LNCaP clone FGC (cell line): ENCODE measurements around the gene FRS3.
"Not testable (repeated sequence)": the region's sequence is repeated elsewhere in the genome, so short reads cannot be mapped to it uniquely, and the experiment has no call there.

Experiments used
- DNase-seq: peaks from one replicate; pipeline ENCODE4 v3.0.0-alpha.2; 2011; ENCODE audit warnings: low read depth
- H3K4me3 ChIP-seq: 2 replicates; pipeline ENCODE4 v1.5.1; 2011; ENCODE audit warnings: mild to moderate bottlenecking, low read depth, low read length, control low read depth
- TF ChIP-seq, protein P1 (sequence below): IDR thresholded peaks from 2 replicates; pipeline ENCODE4 v1.5.1; 2012; ENCODE audit warnings: mild to moderate bottlenecking; ENCODE audit not compliant: control insufficient read depth, insufficient read depth; ENCODE audit errors: extremely low read depth

The FRS3 gene

DNA sequence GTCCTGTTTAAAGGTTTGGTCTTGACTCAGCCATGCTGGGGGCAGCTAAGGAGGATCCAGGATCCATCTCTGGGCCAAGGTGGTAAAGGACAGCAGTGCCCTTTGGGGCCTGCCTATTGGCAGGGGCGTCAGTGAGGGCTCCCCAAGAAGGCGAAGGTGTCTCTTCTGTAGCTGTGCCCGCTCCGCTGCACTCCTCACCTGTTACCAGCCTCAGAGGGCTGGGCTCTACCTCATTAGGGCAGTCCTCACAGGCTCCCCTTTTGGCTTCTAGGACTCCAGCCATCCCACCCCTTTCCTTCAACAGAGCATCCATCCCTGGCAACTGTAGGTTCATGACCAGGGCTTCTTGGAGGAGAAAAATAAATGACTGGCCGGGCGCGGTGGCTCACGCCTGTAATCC, 10.3 kb downstream of the FRS3 start:
- no peak for DNase-seq
- H3K4me3 ChIP-seq = no peak overlapping the region
- TF ChIP-seq, protein P1, sequence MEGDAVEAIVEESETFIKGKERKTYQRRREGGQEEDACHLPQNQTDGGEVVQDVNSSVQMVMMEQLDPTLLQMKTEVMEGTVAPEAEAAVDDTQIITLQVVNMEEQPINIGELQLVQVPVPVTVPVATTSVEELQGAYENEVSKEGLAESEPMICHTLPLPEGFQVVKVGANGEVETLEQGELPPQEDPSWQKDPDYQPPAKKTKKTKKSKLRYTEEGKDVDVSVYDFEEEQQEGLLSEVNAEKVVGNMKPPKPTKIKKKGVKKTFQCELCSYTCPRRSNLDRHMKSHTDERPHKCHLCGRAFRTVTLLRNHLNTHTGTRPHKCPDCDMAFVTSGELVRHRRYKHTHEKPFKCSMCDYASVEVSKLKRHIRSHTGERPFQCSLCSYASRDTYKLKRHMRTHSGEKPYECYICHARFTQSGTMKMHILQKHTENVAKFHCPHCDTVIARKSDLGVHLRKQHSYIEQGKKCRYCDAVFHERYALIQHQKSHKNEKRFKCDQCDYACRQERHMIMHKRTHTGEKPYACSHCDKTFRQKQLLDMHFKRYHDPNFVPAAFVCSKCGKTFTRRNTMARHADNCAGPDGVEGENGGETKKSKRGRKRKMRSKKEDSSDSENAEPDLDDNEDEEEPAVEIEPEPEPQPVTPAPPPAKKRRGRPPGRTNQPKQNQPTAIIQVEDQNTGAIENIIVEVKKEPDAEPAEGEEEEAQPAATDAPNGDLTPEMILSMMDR = no peak

DNA sequence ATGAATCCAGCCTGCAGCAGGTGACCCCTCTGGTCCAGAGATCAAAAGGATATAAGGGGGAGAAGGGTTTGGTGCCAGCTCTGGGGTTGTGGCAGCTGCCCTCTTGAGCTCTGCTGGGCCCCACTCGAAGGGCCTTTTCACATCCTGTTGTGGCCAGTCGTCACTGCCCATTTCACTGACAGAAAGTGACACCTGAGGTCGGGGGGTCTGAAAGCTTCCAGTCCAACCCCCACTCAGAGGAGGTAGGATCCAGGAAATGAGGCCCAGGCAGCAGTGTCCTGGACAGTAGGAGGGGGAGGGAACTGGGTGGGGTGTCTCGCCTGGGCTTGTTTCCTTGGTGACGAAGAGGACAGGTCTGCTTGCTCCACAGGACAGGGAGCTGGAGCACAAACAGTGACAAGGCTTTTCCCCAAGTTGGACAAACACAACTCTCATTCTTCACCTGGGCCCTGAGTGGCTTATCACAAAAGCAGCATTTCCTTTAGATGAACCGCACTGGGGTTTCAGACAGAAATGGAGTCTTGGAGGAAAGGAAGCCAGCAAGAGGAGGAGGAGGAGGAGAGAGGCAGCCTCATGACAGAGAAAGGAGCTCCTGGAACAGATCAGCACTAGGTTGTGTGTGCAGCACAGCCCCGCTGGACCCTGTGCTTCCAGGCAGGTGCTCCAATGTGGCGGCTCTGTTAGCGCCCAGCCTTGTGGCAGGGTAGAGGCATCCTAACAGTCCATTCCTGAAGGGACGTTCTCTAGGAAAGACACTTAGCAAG, 11.0 kb downstream of the FRS3 start:
- no peak overlapping the region for H3K4me3 ChIP-seq
- TF ChIP-seq, protein P1 = no peak

DNA sequence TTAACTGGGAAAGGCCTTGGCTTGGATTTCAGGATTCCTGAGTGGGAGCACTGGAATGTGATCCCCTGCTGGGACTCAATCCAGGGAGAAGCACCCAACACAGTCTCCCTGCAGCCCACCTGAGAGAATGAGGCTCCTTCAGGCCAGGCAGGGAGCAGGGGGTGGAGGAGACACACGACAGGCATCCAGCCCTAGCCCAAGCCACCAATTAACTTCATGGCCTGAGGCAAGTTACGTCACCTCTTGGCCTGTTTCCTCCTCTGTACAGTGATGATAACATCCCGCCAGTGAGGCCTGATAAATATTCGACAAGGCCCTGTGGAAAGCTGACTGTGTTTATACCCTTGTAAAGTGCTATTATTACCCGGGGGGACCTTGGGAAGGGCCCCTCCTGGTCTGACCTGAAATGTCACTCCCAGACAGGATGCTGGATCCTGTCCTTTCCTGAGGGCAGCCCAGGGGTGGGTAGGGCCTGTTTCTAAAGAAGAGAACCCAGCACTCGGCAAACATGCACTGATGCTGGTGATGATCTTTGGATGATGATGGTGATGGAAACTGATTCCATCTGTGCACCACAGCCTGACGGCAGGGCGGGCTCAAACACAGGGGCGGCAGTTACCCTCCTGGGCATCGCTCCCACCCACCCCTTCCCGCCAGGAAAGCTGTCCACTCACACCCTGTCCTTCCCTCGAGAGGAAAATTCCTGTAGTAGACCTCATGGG, 12.4 kb downstream of the FRS3 start:
- peak; percentile 96 for DNase-seq
- TF ChIP-seq, protein P1 = no peak
- no peak overlapping the region for H3K4me3 ChIP-seq

More for the DNA sequence above, 11.0 kb downstream of the FRS3 start:
- DNase-seq = no peak

DNA sequence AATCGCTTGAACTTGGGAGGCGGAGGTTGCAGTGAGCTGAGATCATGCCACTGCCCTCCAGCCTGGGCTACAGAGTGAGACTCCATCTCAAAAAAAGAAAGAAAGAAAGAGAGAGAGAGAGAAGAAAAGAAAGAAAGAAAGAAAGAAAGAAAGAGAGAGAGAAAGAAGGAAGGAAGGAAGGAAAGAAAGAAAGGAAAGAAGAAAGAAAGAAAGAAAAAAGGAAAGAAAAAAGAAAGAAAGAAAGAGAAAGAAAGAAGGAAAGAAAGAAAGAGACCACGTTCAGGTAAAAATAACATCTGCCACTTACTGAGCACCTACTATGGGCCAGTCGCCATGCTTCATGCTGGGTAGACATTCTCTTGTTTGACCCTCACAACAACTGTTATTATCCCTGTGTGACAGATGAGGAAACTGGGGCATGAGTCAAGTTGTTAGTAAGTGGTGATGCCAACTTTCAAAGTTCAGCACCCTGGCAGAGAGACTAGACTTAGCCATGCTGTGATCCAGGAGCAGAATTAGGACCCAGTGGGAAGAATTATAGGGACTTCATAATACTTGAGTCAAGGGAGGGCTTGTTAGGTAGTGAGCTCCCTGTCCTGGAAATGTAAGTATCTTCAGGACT, 13.5 kb downstream of the FRS3 start:
- DNase-seq, H3K4me3 ChIP-seq: not testable (repeated sequence)

DNA sequence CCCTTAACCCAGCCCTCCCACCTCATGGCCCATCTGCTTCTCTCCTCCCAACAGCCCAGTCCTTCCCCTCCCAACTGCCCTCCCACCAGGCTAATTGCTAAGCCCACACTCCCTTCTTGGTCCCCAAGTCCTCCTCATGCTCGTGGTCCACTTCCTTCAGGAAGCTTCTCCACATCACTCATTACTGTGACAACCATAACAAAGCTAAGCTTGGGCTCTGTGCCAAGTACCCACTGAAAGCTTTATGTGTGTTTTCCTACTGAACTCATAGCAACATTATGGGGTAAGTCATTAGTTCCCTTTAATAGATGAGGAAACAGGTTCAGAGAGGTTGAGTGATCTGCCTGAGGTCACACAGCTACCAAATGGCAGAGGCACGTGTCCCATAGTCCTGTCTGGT, 16.2 kb downstream of the FRS3 start:
- DNase-seq = no peak
- TF ChIP-seq, protein P1 = no peak
- H3K4me3 ChIP-seq = no peak overlapping the region

DNA sequence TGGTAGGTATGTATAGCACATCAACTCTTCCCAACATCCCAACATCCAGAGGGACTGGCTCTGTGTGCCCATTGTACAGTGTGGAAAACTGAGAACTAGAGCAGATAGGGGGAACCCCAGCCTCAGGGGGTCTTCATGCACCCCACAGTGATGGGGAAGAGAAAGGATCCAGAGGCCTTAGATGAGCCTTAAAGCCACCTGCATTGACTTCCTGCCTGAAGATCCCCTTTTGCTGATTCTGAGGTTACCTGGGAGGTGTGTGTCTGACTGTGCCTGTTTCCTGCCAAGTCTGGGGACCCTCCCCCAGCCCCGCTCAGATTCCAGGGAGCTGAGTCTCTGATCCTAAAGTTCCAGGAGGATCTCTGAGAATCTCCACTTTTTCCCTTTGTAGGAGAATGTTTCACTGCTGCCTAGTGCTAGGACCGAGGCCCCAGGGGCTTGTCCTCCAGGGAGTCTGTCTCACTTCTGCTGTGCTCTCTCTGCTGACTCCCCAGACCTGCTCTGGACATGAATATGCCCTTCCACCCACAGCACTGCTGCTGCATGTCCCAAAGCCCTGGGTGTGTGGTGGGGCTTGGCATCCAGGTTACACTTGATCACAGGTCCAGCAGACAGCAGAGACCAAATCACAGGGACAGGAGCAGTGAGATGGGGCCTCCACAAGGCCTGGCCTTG, 19.7 kb downstream of the FRS3 start:
- no peak overlapping the region for H3K4me3 ChIP-seq
- TF ChIP-seq, protein P1 = no peak
- DNase-seq = no peak

DNA sequence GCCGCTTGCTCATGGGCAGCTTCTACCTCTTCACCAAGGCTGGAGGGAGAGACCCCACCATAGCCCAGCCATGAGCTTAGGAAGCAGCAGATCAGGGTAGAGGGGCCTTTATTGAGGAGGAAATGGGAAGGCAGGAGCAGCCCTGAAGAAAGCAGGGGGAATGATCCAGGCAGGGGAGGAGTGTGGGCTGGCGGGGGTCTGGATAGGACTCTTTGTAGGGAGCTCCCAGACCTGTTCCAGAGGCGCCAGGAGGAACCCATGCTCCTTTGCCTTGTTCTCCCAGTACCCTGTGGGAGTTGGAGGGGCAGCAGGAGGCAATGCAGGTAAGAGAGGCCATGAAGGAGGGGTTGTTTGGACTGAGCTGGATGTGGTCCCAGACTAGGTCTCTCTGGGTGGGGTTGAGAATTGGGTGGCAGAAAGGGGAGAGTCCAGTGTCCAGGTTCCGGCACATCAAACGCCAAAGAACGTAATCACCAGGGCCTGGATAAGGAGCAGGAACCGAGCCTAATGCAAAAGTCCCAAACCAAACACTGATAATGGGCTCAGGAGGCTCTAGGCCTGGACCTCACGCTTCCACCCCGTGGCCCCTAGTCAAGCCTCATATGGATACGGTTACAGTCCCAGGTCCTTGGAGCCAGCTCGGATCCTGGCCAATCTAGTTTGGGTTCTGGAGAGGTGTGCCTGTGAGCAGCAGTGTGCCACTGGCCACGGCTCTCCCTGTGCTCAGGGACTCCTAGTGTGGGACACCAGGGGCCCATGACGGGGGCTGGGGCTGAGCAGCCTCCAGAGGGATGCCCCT, 20.4 kb downstream of the FRS3 start:
- no peak for DNase-seq
- H3K4me3 ChIP-seq = no peak overlapping the region
- TF ChIP-seq, protein P1 = no peak
